ENCODE results near the gene NEO1. TPM values are rescaled to one million over a fixed set of nuclear protein-coding genes. Genes with fewer than 3 reads are reported as not detected.
A peak's percentile ranks its signal among the peaks of the same experiment; 100 is the strongest.
"Not testable (repeated sequence)": the region's sequence is repeated elsewhere in the genome, so short reads cannot be mapped to it uniquely, and the experiment has no call there.

NEO1 gene
- total RNA-seq, 2 donors from 2014 or later, result 5.2 to 5.3 TPM

GRCh38 chr15:73286311-73286710 lies 234.0 kb downstream of the NEO1 start:
- DNase-seq (ENCODE audit: low spot score in 2 of 2), result no peak
- Mint-ChIP-seq H3K27ac (peak overlapping the region in 1 of 2 donors; percentile 0), H3K9me3 (no peaks in the 10 kb centered on the region), H3K36me3 (peaks cover 0 to 4% of the 10 kb centered on the region in 2 donors)
- no peak for ATAC-seq

GRCh38 chr15:73287019-73287418 lies 234.8 kb downstream of the NEO1 start:
- Mint-ChIP-seq H3K36me3 (peaks cover 0 to 4% of the 10 kb centered on the region in 2 donors), H3K9me3 (no peaks in the 10 kb centered on the region), H3K27ac (peak overlapping the region in 1 of 2 donors; percentile 23)
- DNase-seq (ENCODE audit: low spot score in 2 of 2) (no peak), ATAC-seq (no peak)

DNA sequence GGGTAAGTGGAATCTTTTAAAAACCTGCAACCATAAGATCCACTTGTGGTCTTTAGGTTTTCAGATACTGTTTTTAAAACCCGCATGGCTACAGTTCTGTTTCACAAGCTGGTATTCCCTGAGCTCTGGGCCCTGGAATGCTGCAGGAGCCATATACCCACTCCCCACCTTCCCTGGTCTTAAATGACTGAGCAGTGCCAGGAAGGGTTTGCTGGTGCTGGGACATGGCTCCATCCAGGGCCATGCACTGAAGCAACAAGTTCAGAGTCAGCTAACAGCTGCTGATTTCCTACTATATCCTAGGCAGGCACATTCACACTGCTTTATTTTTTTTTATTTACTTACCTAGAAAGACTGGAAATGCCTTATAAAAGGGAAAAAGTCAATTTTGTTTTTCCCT lies 239.2 kb downstream of the NEO1 start:
- Mint-ChIP-seq H3K9me3 (no peaks in the 10 kb centered on the region), H3K36me3 (peaks cover 0 to 4% of the 10 kb centered on the region in 2 donors), H3K27ac (no peak overlapping the region)
- no peak for ATAC-seq
- DNase-seq (ENCODE audit: low spot score in 2 of 2), result no peak

DNA sequence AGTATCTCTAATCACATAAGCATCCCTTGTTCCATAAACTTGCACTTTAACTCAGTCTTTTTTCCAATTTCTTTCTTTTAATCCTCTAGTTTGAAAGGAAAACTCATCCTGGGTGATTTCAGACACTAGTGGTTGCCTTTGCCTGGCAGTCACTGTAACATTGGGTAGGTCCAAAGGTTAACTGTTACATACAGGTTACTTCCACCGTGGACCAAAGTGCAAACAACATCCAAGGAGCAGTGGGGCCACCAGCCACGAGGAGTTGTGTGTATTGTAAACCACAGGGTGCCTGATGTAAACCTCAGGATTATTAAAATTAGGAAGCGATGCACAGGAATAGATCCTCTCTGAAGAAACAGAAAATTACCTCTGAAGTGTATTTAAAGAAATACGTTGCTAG lies 241.5 kb downstream of the NEO1 start:
- no peak for ATAC-seq
- no peaks in the 10 kb centered on the region for H3K9me3 Mint-ChIP-seq

DNA sequence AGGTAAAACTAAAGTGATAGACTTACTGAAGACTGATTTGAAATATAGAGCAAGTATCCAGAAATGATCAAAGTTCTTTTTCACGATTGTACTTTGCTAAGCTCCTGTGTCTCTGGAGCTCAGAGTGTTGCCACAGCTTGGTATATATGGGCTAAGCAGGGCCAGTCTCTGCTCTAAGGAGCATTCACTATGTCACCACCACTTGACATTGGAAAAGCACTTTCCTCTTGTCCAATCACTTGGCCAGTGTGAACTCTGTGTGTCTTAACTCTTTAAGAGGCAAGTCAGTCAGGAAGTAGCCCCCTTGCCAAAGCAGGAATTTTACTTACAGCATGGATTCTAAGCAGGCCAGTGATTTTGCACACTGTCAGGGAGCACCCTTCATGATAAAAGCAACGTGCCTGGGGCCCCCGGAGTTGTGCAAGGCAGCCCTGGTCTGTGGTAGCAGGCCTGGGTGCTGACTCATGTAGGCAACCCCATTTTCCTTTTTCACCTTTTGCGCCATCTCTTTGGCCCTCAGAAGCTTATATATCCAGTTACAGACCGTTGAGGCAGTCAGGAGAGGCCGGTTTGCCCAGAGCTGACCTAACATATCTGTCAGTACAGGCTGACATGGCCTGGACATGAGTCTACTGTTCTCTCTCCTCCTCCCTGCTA lies 243.5 kb downstream of the NEO1 start:
- Mint-ChIP-seq H3K36me3 (no peaks in the 10 kb centered on the region), H3K27ac (no peak overlapping the region), H3K9me3 (no peaks in the 10 kb centered on the region)
- ATAC-seq (no peak), DNase-seq (ENCODE audit: low spot score in 2 of 2) (no peak)

More for the DNA sequence above, 241.5 kb downstream of the NEO1 start:
- H3K36me3 Mint-ChIP-seq, result peaks cover 0 to 4% of the 10 kb centered on the region in 2 donors
- H3K27ac Mint-ChIP-seq, result no peak overlapping the region
- DNase-seq (ENCODE audit: low spot score in 2 of 2), result no peak

DNA sequence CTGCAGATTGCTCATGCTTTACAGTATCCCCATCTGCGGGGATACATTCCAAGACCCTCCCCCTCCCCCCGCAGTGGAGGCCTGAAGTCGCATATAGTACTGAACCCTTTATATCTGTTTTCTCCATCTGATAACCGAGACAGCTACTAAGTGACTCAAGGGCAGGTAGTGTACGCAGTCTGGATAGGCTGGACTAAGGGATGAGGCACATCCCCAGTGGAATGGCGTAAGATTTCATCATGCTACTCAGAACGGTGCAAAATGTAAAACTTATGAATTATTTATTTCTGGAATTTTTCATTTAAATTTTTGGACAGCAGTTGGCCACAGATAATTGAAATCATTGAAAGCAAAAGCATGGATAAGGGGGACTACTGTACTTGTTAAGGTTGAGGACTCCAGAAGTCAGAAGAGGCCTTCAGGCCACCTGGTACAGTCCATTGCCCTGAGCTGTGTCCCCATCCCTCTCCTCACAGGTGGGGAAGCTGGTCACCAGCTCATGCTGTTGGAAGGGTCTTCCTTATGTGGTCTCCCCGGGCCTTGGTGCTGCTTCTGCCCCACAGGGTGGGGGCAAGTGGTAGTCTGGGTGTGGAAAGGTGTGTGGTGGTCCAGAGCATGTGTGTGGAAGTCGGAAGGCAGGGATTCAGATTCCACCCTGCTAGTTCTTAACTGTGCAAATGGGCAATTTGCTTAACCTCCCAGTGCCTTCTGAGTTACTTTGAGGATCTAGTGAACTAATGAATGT lies 244.5 kb downstream of the NEO1 start:
- ATAC-seq, result no peak
- H3K9me3 Mint-ChIP-seq, result no peaks in the 10 kb centered on the region
- DNase-seq (ENCODE audit: low spot score in 2 of 2), result no peak
- H3K27ac Mint-ChIP-seq, result no peak overlapping the region
- H3K36me3 Mint-ChIP-seq, result no peaks in the 10 kb centered on the region

DNA sequence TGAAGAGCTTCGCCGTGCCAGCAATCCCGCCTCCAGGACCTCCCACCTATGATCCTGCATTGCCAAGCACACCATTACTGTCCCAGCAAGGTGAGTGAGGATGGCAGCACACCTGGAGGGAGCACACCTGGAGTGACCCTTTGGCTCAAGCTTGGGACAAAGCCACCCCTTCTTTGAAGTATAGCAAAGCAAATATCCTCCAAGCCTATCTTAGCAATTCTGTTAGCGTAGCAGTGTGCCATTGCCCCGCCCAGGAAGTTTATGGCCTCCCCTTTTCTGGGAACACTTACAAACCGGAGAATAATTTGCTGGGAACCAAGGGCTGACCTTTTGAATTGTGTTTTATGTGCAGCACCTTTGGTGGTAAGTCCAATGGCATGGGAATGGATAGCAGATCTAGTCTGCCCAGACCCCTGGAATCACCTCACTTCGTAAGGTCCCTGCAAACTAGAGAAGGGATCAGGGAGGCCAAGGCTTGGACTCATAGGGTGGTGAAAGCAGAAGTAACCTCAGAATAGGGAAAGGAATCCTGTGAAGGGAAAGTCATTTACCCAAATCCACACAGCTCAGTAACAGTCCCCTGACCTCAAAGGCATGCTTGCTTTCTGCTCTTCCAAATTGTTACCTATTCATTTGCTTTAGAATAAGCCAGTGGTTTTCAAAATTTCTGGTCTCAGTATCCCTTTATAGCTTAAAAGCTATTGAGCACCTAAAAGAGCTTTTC lies 246.4 kb downstream of the NEO1 start:
- Mint-ChIP-seq H3K27ac (no peak overlapping the region), H3K36me3 (no peaks in the 10 kb centered on the region), H3K9me3 (no peaks in the 10 kb centered on the region)
- DNase-seq (ENCODE audit: low spot score in 2 of 2) (no peak), ATAC-seq (no peak)

DNA sequence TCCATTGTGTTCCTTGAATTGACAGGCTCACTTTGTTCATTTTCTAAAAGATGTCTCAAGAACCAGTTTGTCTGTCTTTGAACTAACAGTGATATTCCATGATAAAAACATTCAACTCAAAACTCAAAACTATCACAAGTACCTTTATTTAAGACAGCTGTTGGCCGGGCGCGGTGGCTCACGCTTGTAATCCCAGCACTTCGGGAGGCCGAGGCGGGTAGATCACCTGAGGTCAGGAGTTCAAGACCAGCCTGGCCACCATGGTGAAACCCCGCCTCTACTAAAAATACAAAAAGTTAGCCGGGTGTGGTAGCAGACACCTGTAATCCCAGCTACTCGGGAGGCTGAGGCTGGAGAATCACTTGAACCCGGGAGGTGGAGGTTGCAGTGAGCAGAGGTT lies 248.0 kb downstream of the NEO1 start:
- ATAC-seq; DNase-seq (ENCODE audit: low spot score in 2 of 2); H3K36me3 Mint-ChIP-seq; H3K9me3 Mint-ChIP-seq; H3K27ac Mint-ChIP-seq: not testable (repeated sequence)

- ATAC-seq (no peak), DNase-seq (ENCODE audit: low spot score in 2 of 2) (no peak)
- Mint-ChIP-seq H3K27ac (no peak overlapping the region), H3K36me3 (no peaks in the 10 kb centered on the region), H3K9me3 (no peaks in the 10 kb centered on the region)
Measured at GRCh38 chr15:73303636-73304035, 251.4 kb downstream of the NEO1 start.

GRCh38 chr15:73305331-73306211 lies 253.3 kb downstream of the NEO1 start:
- Mint-ChIP-seq H3K36me3 (no peaks in the 10 kb centered on the region), H3K9me3 (no peaks in the 10 kb centered on the region), H3K27ac (no peak overlapping the region)
- peak in 1 of 2 donors; percentile 51 for ATAC-seq
- no peak for DNase-seq (ENCODE audit: low spot score in 2 of 2)

GRCh38 chr15:73308305-73308704 lies 256.0 kb downstream of the NEO1 start:
- no peaks in the 10 kb centered on the region for H3K36me3 Mint-ChIP-seq
- DNase-seq (ENCODE audit: low spot score in 2 of 2), result no peak
- ATAC-seq, result no peak
- H3K9me3 Mint-ChIP-seq, result no peaks in the 10 kb centered on the region
- H3K27ac Mint-ChIP-seq, result no peak overlapping the region

- no peak overlapping the region for H3K27ac Mint-ChIP-seq
- no peaks in the 10 kb centered on the region for H3K36me3 Mint-ChIP-seq
- no peak for DNase-seq (ENCODE audit: low spot score in 2 of 2)
- no peaks in the 10 kb centered on the region for H3K9me3 Mint-ChIP-seq
- ATAC-seq, result no peak
Measured at GRCh38 chr15:73313861-73314260, 261.6 kb downstream of the NEO1 start.

DNA sequence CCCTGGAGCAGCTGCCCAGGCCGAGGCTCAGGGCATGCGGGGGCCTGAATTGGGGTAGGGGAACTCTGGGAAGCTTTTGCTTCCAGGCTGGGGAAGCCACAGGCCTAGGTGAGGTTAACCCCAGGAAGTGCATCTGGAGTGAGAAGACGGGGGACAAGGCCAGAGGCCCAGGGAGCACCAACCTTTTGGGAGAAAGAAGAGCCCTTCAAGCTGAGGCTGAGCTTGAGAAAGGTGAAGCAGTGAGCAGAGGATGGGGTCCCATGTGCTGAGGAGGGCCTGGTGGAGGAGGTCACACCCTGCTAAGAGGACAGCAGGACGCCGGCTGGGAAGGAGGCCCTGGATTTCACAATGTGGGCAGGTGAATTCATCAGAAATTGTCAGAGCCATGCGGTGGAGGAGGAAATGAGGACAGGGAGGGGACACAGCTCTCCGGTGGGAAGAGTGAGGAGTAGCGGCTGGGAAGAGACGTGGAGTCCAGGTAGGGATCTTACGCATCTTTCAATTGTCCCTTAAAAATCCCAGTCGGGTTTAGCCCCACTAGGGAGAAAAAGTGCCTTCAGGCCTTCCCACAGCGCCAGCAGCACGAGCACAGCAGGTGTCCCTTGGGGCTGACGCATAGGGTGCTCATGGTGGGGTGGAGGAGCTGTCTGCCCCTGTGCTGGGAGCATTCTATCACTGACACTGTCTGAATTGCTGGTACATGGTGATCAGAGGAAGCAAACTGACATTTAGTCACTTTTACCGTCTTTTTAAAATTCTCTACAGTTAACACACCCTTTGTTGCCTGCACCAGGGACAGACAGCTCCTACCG lies 265.6 kb downstream of the NEO1 start:
- no peak for ATAC-seq
- Mint-ChIP-seq H3K9me3 (no peaks in the 10 kb centered on the region), H3K36me3 (no peaks in the 10 kb centered on the region), H3K27ac (no peak overlapping the region)
- peak in 1 of 2 donors; percentile 16 for DNase-seq (ENCODE audit: low spot score in 2 of 2)

- no peak overlapping the region for H3K27ac Mint-ChIP-seq
- DNase-seq (ENCODE audit: low spot score in 2 of 2), result no peak
- no peaks in the 10 kb centered on the region for H3K36me3 Mint-ChIP-seq
- no peaks in the 10 kb centered on the region for H3K9me3 Mint-ChIP-seq
- peak in 1 of 2 donors; percentile 43 for ATAC-seq
Measured at GRCh38 chr15:73318463-73319351, 266.4 kb downstream of the NEO1 start.

All from activated naive CD4-positive, alpha-beta T cell treated with anti-CD3 and anti-CD28 coated beads, Interleukin-2, amount 50 U/mL, for 72 hours (primary cell).